GM12878 (cell line): ENCODE results near the gene KAZN. TPM values are rescaled to one million over a fixed set of nuclear protein-coding genes. Genes with fewer than 3 reads are reported as not detected.

Experiments
- ATAC-seq: fragments of 200-7000 bp; cut with Tn5 transposase; 3 replicates; pipeline ENCODE4 v1.9.1; 2020; ENCODE audit warnings: mild to moderate bottlenecking, moderate library complexity
- BruUV-seq: library from RNA; stranded (reverse); fragments of 400-500 nt; replicated peaks from 2 replicates; lab custom pipeline; 2021; lab: Mats Ljungman, UMichigan
- CTCF ChIA-PET: fragments of 300-600 bp; sonication (Branson Sonifier 250); formaldehyde crosslinking; extraction: SDS; loops from one replicate; lab custom pipeline; 2021; ENCODE audit warnings: inconsistent platforms; lab: Yijun Ruan, JAX
- POLR2A ChIA-PET: fragments of 350-600 bp; formaldehyde crosslinking; extraction: SDS; loops from one replicate; lab custom pipeline; 2021; ENCODE audit warnings: inconsistent platforms; lab: Charles Lee
- RAD21 ChIA-PET: fragments of 300-600 bp; sonication (Branson Sonifier 250); formaldehyde crosslinking; loops from one replicate; lab custom pipeline; 2023; ENCODE audit warnings: antibody characterized with exemption; ENCODE audit not compliant: unreplicated experiment; lab: Charles Lee
- SMC1A ChIA-PET: fragments of 300-600 bp; sonication (Branson Sonifier 250); formaldehyde crosslinking; loops from one replicate; lab custom pipeline; 2023; ENCODE audit not compliant: unreplicated experiment, uncharacterized antibody; lab: Charles Lee
- DNase-seq: peaks from one replicate; pipeline ENCODE4 v3.0.0-alpha.2; 2011; ENCODE audit warnings: low read depth, low spot score
- FAIRE-seq: peaks from 3 replicates; lab custom pipeline; 2011; peaks lifted over from hg19 to GRCh38; lab: Jason Lieb, UNC
- H2AFZ ChIP-seq: 2 replicates; pipeline ENCODE4 v1.6.0; 2011; ENCODE audit warnings: low read depth, low read length, control low read depth; ENCODE audit not compliant: control insufficient read depth
- H3K27ac ChIP-seq: 2 replicates; pipeline ENCODE4 v1.5.1; 2011; ENCODE audit warnings: control low read depth; ENCODE audit not compliant: control insufficient read depth, insufficient read depth
- H3K27me3 ChIP-seq, 2 experiments: replicated peaks in 1 of 2; 2 replicates each; pipeline versions ENCODE4 v1.6.0 to v1.6.1; 2011; ENCODE audit warnings: low read length in 1 of 2; ENCODE audit not compliant: control insufficient read depth in 2 of 2, insufficient read depth in 2 of 2
- H3K36me3 ChIP-seq, 2 experiments: 2 replicates each; pipeline ENCODE4 v1.5.1; 2011; ENCODE audit warnings: low read length in 1 of 2; ENCODE audit not compliant: control insufficient read depth in 2 of 2, insufficient read depth in 2 of 2
- H3K4me1 ChIP-seq: 2 replicates; pipeline ENCODE4 v1.6.1; 2011; ENCODE audit warnings: mild to moderate bottlenecking, low read length, moderate library complexity, mixed read lengths; ENCODE audit not compliant: control insufficient read depth, insufficient read depth
- H3K4me2 ChIP-seq: 2 replicates; pipeline ENCODE4 v1.6.0; 2011; ENCODE audit warnings: control low read depth; ENCODE audit not compliant: control insufficient read depth, insufficient read depth
- H3K4me3 ChIP-seq: fragments of 200-600 bp; sonication (generic); 2 replicates; pipeline ENCODE4 v1.5.1; 2016
- H3K79me2 ChIP-seq: 2 replicates; pipeline ENCODE4 v1.6.0; 2011; ENCODE audit warnings: low read length; ENCODE audit not compliant: control insufficient read depth, insufficient read depth
- H3K9ac ChIP-seq: 2 replicates; pipeline ENCODE4 v1.8.0; 2011; ENCODE audit warnings: low read length, control low read depth, mixed read lengths; ENCODE audit not compliant: control insufficient read depth, insufficient read depth
- H3K9me3 ChIP-seq: replicated peaks from 3 replicates; pipeline ENCODE4 v1.5.1; 2011; ENCODE audit warnings: mild to moderate bottlenecking, low read length; ENCODE audit not compliant: control insufficient read depth, insufficient read depth
- H4K20me1 ChIP-seq: 2 replicates; pipeline ENCODE4 v1.6.0; 2011; ENCODE audit not compliant: control insufficient read depth, insufficient read depth
- CBX3 ChIP-seq: fragments of 200-600 bp; sonication (generic); IDR thresholded peaks from 2 replicates; pipeline ENCODE4 v1.6.1; 2016; ENCODE audit warnings: low read depth, borderline replicate concordance
- DPF2 ChIP-seq: fragments of 450-650 bp; IDR thresholded peaks from 2 replicates; pipeline ENCODE4 v1.6.1; 2017; ENCODE audit warnings: mild to moderate bottlenecking
- MXI1 ChIP-seq: fragments of 150-350 bp; IDR thresholded peaks from 2 replicates; pipeline ENCODE4 v1.6.1; 2011; ENCODE audit warnings: low read depth, mild to moderate bottlenecking, inconsistent platforms, low read length, improper control_type of control experiment
- MYC ChIP-seq: IDR thresholded peaks from 2 replicates; pipeline ENCODE4 v1.6.1; 2011; ENCODE audit warnings: mild to moderate bottlenecking, low read length, moderate library complexity, inconsistent platforms; ENCODE audit not compliant: insufficient read depth, insufficient replicate concordance, insufficient read length, severe bottlenecking
- NFYB ChIP-seq: IDR thresholded peaks from 2 replicates; pipeline ENCODE4 v1.6.1; 2011; ENCODE audit warnings: low read depth, mild to moderate bottlenecking, low read length, improper control_type of control experiment, moderate library complexity; ENCODE audit not compliant: insufficient read depth
- POU2F2 ChIP-seq: IDR thresholded peaks from 3 replicates; pipeline ENCODE4 v1.6.1; 2011; ENCODE audit warnings: low read depth, mild to moderate bottlenecking, low read length, borderline replicate concordance
- WGBS: methylation state at CpG from one replicate; pipeline ENCODE4 v1.1.6; 2016; ENCODE audit warnings: low lambda C conversion rate; ENCODE audit not compliant: insufficient replicate concordance, insufficient coverage; ENCODE audit errors: missing lambda C conversion rate; 5-methylcytosine and 5-hydroxymethylcytosine counted together
- in situ Hi-C: fragments of 300-500 bp; cut with MboI; formaldehyde crosslinking; loops from 9 replicates; pipeline ENCODE4 v1.14.3; 2018; ENCODE audit warnings: mixed read lengths
- intact Hi-C: fragments of 100-400 bp; cut with micrococcal nuclease; formaldehyde crosslinking; loops from one replicate; pipeline ENCODE4 v1.14.2; 2022; ENCODE audit not compliant: unreplicated experiment
- polyA plus RNA-seq, 11 experiments: library from polyadenylated mRNA; depleted of rRNA in 4 of 11; unstranded in 6 of 11; stranded (reverse) in 5 of 11; fragments of >200 nt; fragmentation: Nextera tagmentation in 4 of 11; fragmentation: Illumina TruSeq in 1 of 11; extraction: Ambion mirVana in 4 of 11; extraction: Trizol in 1 of 11; gene quantifications; 1 replicate in 1 of 11; 2 replicates in 10 of 11; pipeline versions ENCODE4 v1.2.1 to v1.2.3, GENCODE V29; 2011 to 2016; ENCODE audit warnings: inconsistent platforms in 2 of 11, missing spikeins in 2 of 11, low read depth in 1 of 11
- total RNA-seq, 4 experiments: library from RNA; depleted of rRNA in 3 of 4; stranded (reverse); fragments of >200 nt in 3 of 4; fragmentation: Illumina TruSeq in 1 of 4; extraction: Trizol in 1 of 4; gene quantifications; 2 replicates each; pipeline versions ENCODE4 v1.2.1 to v1.2.3, GENCODE V29; 2013 to 2021
- TF ChIP-seq, protein P1 (sequence below): fragments of 450-650 bp; IDR thresholded peaks from 2 replicates; pipeline ENCODE4 v1.6.1; 2017; ENCODE audit warnings: mild to moderate bottlenecking, moderate library complexity
- TF ChIP-seq, protein P2 (sequence below): fragments of 450-650 bp; formaldehyde crosslinking; IDR thresholded peaks from 2 replicates; pipeline ENCODE4 v1.4.0; 2022; ENCODE audit warnings: mild to moderate bottlenecking, moderate library complexity
- TF ChIP-seq, protein P3 (sequence below): IDR thresholded peaks from 2 replicates; pipeline ENCODE4 v1.6.1; 2012; ENCODE audit warnings: low read length, inconsistent platforms
- TF ChIP-seq, protein P4 (sequence below): fragments of 450-650 bp; IDR thresholded peaks from 2 replicates; pipeline ENCODE4 v1.6.1; 2016; ENCODE audit warnings: mild to moderate bottlenecking
- TF ChIP-seq, protein P5 (sequence below): IDR thresholded peaks from 2 replicates; pipeline ENCODE4 v1.6.1; 2011; ENCODE audit warnings: mild to moderate bottlenecking, low read depth, low read length, moderate library complexity; ENCODE audit not compliant: insufficient replicate concordance

The KAZN gene
- total and polyA plus RNA-seq, 10 of the 15 experiments (the other 5 are each of a cell fraction or from before 2014, with no cell fraction given), result 0.72 to 4.0 (median 1.2) TPM

DNA sequence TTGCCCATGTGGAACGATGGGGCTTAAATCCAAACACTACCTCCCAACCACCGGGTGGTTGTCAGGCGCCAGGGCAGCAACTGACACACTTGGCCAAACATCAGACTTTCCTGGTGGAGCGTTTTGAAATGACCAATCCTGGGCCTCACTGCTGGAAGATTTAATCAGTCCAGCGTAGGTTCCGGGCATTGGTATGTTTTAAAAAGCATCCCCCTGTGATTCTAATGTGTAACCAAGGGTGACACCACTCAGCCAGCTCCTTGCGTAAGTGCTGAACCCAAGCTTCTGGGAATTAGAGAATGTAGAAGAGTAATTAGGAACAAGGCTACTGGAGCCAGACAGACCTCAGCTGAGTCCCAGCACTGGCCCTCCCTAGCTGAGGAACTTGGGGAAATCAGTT is 44.8 kb upstream of the KAZN start:
- ChIA-PET SMC1A (interaction anchor here (1.0 to 1.2 kb wide), 2 partner anchors 13 kb away, joined by 3 read pairs; no protein-coding TSS in a partner anchor), RAD21 (interaction anchor here (1.0 kb wide), 1 partner anchor 8 kb away, joined by 3 read pairs; no protein-coding TSS in a partner anchor), CTCF (interaction anchor here (1.0 kb wide), 1 partner anchor 164 kb away, joined by 3 read pairs; no protein-coding TSS in a partner anchor), POLR2A (no interaction called here)
- H3K4me1 ChIP-seq, result no peaks in the 10 kb centered on the region
- H3K4me2 ChIP-seq, result no peak overlapping the region
- intact Hi-C loops (no loop called here), in situ Hi-C loops (no loop called here)
- no peak overlapping the region for H2AFZ ChIP-seq
- DNase-seq, result no peak
- no peak for FAIRE-seq
- H3K4me3 ChIP-seq, result no peak overlapping the region
- WGBS, result 50% methylated on average over 7 of the region's 7 CpGs
- ATAC-seq, result no peak
- H4K20me1 ChIP-seq, result no peaks in the 10 kb centered on the region
- BruUV-seq, result no TSS peak
- H3K27me3 ChIP-seq, result no peaks in the 10 kb centered on the region
- no peak overlapping the region for H3K27ac ChIP-seq
- H3K9me3 ChIP-seq, result no peaks in the 10 kb centered on the region
- no peaks in the 10 kb centered on the region for H3K36me3 ChIP-seq
- no peaks in the 10 kb centered on the region for H3K79me2 ChIP-seq
- H3K9ac ChIP-seq, result no peak overlapping the region
- TF ChIP-seq, protein P1, sequence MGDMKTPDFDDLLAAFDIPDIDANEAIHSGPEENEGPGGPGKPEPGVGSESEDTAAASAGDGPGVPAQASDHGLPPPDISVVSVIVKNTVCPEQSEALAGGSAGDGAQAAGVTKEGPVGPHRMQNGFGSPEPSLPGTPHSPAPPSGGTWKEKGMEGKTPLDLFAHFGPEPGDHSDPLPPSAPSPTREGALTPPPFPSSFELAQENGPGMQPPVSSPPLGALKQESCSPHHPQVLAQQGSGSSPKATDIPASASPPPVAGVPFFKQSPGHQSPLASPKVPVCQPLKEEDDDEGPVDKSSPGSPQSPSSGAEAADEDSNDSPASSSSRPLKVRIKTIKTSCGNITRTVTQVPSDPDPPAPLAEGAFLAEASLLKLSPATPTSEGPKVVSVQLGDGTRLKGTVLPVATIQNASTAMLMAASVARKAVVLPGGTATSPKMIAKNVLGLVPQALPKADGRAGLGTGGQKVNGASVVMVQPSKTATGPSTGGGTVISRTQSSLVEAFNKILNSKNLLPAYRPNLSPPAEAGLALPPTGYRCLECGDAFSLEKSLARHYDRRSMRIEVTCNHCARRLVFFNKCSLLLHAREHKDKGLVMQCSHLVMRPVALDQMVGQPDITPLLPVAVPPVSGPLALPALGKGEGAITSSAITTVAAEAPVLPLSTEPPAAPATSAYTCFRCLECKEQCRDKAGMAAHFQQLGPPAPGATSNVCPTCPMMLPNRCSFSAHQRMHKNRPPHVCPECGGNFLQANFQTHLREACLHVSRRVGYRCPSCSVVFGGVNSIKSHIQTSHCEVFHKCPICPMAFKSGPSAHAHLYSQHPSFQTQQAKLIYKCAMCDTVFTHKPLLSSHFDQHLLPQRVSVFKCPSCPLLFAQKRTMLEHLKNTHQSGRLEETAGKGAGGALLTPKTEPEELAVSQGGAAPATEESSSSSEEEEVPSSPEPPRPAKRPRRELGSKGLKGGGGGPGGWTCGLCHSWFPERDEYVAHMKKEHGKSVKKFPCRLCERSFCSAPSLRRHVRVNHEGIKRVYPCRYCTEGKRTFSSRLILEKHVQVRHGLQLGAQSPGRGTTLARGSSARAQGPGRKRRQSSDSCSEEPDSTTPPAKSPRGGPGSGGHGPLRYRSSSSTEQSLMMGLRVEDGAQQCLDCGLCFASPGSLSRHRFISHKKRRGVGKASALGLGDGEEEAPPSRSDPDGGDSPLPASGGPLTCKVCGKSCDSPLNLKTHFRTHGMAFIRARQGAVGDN, result no peak
- no peak for TF ChIP-seq MXI1
- no peak for TF ChIP-seq MYC
- no peak for TF ChIP-seq POU2F2
- TF ChIP-seq NFYB, result no peak
- TF ChIP-seq, protein P2, sequence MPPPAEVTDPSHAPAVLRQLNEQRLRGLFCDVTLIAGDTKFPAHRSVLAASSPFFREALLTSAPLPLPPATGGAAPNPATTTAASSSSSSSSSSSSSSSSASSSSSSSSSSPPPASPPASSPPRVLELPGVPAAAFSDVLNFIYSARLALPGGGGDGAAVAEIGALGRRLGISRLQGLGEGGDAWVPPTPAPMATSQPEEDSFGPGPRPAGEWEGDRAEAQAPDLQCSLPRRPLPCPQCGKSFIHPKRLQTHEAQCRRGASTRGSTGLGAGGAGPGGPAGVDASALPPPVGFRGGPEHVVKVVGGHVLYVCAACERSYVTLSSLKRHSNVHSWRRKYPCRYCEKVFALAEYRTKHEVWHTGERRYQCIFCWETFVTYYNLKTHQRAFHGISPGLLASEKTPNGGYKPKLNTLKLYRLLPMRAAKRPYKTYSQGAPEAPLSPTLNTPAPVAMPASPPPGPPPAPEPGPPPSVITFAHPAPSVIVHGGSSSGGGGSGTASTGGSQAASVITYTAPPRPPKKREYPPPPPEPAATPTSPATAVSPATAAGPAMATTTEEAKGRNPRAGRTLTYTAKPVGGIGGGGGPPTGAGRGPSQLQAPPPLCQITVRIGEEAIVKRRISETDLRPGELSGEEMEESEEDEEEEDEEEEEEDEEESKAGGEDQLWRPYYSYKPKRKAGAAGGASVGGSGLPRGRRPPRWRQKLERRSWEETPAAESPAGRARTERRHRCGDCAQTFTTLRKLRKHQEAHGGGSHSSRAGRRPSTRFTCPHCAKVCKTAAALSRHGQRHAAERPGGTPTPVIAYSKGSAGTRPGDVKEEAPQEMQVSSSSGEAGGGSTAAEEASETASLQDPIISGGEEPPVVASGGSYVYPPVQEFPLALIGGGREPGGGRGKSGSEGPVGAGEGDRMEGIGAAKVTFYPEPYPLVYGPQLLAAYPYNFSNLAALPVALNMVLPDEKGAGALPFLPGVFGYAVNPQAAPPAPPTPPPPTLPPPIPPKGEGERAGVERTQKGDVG (CRISPR knock-in tag), result no peak
- TF ChIP-seq CBX3, result no peak
- TF ChIP-seq DPF2, result no peak
- TF ChIP-seq, protein P3, sequence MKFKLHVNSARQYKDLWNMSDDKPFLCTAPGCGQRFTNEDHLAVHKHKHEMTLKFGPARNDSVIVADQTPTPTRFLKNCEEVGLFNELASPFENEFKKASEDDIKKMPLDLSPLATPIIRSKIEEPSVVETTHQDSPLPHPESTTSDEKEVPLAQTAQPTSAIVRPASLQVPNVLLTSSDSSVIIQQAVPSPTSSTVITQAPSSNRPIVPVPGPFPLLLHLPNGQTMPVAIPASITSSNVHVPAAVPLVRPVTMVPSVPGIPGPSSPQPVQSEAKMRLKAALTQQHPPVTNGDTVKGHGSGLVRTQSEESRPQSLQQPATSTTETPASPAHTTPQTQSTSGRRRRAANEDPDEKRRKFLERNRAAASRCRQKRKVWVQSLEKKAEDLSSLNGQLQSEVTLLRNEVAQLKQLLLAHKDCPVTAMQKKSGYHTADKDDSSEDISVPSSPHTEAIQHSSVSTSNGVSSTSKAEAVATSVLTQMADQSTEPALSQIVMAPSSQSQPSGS, result no peak
- TF ChIP-seq, protein P4, sequence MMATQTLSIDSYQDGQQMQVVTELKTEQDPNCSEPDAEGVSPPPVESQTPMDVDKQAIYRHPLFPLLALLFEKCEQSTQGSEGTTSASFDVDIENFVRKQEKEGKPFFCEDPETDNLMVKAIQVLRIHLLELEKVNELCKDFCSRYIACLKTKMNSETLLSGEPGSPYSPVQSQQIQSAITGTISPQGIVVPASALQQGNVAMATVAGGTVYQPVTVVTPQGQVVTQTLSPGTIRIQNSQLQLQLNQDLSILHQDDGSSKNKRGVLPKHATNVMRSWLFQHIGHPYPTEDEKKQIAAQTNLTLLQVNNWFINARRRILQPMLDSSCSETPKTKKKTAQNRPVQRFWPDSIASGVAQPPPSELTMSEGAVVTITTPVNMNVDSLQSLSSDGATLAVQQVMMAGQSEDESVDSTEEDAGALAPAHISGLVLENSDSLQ, result no peak
- TF ChIP-seq, protein P5, sequence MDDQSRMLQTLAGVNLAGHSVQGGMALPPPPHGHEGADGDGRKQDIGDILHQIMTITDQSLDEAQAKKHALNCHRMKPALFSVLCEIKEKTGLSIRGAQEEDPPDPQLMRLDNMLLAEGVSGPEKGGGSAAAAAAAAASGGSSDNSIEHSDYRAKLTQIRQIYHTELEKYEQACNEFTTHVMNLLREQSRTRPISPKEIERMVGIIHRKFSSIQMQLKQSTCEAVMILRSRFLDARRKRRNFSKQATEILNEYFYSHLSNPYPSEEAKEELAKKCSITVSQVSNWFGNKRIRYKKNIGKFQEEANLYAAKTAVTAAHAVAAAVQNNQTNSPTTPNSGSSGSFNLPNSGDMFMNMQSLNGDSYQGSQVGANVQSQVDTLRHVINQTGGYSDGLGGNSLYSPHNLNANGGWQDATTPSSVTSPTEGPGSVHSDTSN, result no peak
